Activated T-cell treated with anti-CD3 and anti-CD28 coated beads, Interleukin-2, amount 50 U/mL, for 1 hour (primary cell): ENCODE results near the gene ADORA1.

Source experiments
- DNase-seq: peaks from one replicate; pipeline ENCODE4 v3.0.0-alpha.2; 2020

ADORA1 gene

GRCh38 chr1:203143641-203144040 lies 16.1 kb downstream of the ADORA1 start:
- no peak for DNase-seq

GRCh38 chr1:203144661-203145060 lies 17.1 kb downstream of the ADORA1 start:
- DNase-seq, result no peak

- no peak for DNase-seq
These were observed 18.0 kb downstream of the ADORA1 start for GRCh38 chr1:203145321-203146041.

GRCh38 chr1:203146042-203146369 lies 18.5 kb downstream of the ADORA1 start:
- no peak for DNase-seq

GRCh38 chr1:203146537-203146936 lies 19.0 kb downstream of the ADORA1 start:
- no peak for DNase-seq

GRCh38 chr1:203147376-203147775 lies 19.9 kb downstream of the ADORA1 start:
- no peak for DNase-seq

- no peak for DNase-seq
These were observed 20.6 kb downstream of the ADORA1 start for GRCh38 chr1:203148127-203148526.

GRCh38 chr1:203148579-203148978 lies 21.1 kb downstream of the ADORA1 start:
- DNase-seq, result no peak

GRCh38 chr1:203149188-203149840 lies 21.8 kb downstream of the ADORA1 start:
- DNase-seq, result no peak

- DNase-seq, result no peak
These were observed 23.2 kb downstream of the ADORA1 start for GRCh38 chr1:203150511-203151297.

- no peak for DNase-seq
These were observed 24.0 kb downstream of the ADORA1 start for GRCh38 chr1:203151362-203152157.

- DNase-seq, result no peak
These were observed 24.9 kb downstream of the ADORA1 start for GRCh38 chr1:203152158-203153034.

- DNase-seq, result no peak
These were observed 25.8 kb downstream of the ADORA1 start for GRCh38 chr1:203153051-203153988.

GRCh38 chr1:203153989-203154821 lies 26.7 kb downstream of the ADORA1 start:
- DNase-seq, result no peak

GRCh38 chr1:203156280-203156679 lies 28.8 kb downstream of the ADORA1 start:
- DNase-seq, result no peak

- no peak for DNase-seq
These were observed 30.9 kb downstream of the ADORA1 start for GRCh38 chr1:203158423-203158822.

- DNase-seq, result no peak
These were observed 31.6 kb downstream of the ADORA1 start for GRCh38 chr1:203158960-203159665.

GRCh38 chr1:203159844-203160243 lies 32.3 kb downstream of the ADORA1 start:
- DNase-seq, result no peak

- no peak for DNase-seq
These were observed 33.6 kb downstream of the ADORA1 start for GRCh38 chr1:203161175-203161574.
